ENCODE measurements around the gene NOS3.
"Not testable (repeated sequence)": the region's sequence is repeated elsewhere in the genome, so short reads cannot be mapped to it uniquely, and the experiment has no call there.

The NOS3 gene

DNA sequence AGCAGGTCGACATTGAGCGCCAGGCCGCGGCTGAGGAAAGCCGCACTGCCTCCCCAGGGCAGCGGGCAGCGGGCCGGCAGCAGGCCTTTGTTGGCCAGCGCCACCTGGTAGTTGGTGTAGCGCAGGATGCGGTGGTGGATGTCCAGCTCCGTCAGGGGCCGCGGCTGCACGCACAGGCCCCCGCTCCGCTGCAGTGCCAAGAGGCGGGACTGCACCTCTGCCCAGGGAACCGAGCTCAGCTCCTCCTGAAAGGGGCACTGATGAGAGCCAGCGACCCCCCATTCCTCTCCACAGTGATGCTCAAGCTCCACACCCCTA lies 28.3 kb downstream of the NOS3 start:
- no peak for DNase-seq

DNA sequence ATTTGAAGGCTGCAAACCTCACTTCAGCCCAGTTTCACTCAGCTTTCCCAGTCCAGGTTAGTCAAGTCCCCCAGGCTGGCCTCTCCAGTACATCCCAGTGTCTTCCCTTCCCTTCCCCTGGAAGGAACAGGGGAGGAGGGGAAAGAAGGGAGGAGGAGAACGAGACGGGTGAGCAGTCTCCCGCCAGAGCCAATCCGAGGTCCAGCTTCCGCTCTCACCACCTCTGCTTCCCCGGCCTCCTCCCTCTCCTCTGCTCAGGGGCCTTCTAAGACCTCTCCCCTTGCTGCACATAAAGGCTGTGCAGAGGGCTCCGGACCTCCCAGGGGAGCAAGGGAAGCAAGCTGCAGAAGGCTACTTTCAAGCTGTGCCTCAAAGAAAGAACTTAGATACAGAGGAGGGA lies 29.4 kb downstream of the NOS3 start:
- DNase-seq = no peak

DNA sequence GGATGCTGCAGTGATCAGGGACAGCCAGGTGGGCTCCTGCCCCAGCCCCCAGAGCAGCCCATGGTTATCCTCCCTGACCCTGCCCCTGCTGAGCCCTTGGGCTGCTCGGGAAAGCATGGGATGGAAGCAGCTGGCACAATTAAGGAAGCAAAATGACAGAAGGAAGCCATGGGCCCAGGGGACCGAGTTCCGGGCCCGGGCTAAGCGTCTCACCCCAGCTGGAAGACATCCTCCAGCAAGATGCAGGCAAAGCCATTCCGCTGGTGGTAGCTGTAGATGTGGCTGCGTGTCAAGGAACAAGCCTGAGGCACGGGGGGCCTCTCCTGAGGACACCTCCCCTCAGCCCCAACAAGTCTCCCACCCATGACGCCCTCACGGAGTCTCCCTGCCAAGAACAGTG lies 32.4 kb downstream of the NOS3 start:
- DNase-seq = no peak

GRCh38 chr7:151024435-151025056 lies 33.7 kb downstream of the NOS3 start, which contains the start of gene ATG9B:
ATG9B (minus strand) TSS chr7:151024494; CDS start chr7:151024423, 71 bp downstream.
- DNase-seq = no peak

- DNase-seq = no peak
These were observed 35.3 kb downstream of the NOS3 start for GRCh38 chr7:151025924-151026671.

- DNase-seq = not testable (repeated sequence)
These were observed 36.2 kb downstream of the NOS3 start for GRCh38 chr7:151026771-151027727.

GRCh38 chr7:151027728-151028130 lies 36.9 kb downstream of the NOS3 start:
- not testable (repeated sequence) for DNase-seq

- peak; percentile 99 for DNase-seq
These were observed 37.5 kb downstream of the NOS3 start, which contains the start of gene ABCB8 for GRCh38 chr7:151028131-151028947. ABCB8 (plus strand) TSS chr7:151028450; CDS start chr7:151028516, 66 bp downstream.

- DNase-seq = no peak
These were observed 38.2 kb downstream of the NOS3 start for GRCh38 chr7:151028948-151029501.

DNA sequence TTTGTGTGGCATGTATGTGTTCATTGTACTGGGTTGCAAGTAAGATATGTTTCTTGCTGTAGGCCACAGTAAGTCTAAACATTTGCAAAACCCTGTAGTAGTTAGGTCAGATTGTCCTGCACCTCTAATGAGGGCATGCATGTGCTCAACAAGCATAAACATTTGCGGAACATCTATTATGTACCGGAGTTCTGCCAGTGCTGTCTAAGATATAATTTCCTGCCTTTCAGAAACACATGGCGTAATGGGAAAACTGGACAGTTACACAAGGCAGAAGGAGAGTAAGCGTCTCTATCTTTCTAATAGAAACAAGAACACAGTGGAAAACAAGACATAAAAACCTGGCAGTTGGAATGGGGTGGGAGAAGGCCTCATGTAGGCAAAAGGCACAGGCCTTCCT lies 40.2 kb downstream of the NOS3 start:
- DNase-seq = no peak

DNA sequence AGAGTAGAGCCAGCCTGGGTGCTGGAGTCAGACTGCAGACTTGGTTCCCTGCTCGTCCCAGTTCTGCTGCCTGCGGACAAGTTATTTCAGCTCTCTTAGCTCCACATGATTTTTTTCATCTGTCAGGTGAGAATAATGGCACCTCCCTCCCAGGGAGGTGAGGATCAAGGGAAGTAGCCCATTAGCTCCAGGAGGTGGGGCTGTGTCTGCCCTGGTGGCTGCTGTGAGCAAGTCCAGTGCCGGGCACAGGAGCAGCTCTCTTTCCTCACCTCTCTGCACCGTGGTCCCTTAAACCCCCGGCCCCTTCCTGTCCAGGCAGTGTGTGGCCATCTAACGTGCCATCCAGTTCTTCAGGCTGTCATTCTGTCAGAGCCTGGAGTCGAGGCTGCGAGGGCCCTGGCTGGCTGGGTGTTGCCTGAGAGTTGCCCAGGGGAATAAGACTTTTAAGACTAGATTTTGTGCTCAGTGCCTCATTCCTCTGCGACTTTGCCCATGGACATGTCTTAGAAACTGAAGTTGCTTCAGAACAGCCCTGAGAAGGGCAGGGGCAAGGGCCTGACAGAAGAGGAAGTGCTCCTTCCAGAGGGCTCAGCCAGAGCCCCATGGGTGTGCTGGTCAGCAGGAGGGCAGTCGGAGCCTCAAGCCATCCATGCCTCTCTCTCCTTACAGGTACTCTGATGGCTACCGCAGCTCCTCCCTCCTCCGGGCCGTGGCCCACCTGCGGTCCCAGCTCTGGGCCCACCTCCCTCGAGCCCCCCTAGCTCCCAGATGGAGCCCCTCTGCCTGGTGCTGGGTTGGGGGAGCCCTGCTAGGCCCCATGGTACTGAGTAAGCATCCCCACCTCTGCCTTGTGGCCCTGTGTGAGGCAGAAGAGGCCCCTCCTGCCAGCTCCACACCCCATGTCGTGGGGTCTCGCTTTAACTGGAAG lies 42.4 kb downstream of the NOS3 start:
- no peak for DNase-seq

DNA sequence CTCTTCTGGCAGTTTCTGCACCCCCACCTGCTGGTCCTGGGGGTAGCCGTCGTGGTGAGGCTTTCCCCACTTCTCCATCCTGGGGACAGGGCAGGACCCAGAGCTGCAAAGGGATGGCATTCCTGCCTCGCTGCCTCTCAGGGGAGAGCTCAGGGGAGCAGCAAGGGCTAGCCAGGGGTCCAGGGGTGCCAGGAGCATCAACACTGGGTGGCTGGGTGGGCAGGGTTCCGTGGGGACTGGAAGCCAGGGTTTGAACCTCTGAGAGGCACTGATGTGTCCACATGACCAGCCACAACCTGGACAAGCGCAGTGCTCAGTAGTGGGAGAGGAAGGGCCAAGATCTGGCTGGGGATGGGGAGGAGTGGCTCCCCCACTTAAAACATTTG lies 43.0 kb downstream of the NOS3 start:
- DNase-seq = no peak

DNA sequence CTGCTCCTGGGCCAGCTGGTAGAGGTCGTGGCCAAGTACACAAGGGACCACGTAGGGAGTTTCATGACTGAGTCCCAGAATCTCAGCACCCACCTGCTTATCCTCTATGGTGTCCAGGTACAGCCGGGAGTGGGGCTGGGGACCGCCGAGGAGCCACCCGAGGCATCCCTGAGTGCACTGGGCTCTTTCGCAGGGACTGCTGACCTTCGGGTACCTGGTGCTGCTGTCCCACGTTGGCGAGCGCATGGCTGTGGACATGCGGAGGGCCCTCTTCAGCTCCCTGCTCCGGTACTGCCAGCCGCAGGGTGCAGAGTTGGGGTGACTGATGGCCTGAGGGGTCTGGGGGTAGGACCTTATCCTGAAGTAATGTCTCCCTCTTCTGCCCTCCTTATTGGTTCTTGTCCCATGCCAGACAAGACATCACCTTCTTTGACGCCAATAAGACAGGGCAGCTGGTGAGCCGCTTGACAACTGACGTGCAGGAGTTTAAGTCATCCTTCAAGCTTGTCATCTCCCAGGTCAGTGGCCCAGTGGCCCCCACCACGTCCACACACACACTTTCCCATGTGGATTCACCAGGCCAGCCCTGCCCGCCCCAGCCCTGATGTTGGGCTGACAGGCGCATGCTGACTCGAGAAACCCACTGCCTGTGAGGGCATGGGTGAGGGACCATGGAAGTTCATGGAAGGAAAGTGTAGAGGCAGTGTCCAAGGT lies 43.7 kb downstream of the NOS3 start:
- DNase-seq = no peak

DNA sequence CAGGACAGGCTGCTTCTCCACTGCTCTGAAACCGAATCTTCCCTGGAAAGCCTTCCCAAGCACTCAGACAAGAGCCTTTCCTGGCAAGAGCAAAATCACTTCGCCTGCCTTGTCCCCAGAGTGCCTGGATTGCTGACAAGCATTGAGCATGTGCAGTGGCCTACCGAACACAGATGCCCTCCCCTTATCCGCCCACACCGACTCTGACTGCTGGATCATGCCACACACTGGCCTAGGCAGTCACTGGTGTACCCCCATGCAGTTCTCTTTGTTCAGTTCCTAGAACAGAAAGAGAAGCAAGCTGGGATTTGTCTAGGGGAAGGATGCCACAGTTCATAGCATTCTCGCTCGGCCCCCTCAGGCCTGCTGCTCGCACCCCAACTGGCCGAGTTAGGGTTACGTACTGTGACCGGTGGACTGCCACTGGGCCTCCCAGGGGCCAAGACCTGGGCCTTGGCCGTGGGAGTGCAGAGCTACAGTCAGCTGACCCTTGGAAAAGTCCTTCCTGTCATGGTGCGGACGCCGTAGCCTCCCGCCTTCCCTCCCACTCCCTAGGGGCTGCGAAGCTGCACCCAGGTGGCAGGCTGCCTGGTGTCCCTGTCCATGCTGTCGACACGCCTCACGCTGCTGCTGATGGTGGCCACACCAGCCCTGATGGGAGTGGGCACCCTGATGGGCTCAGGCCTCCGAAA lies 44.4 kb downstream of the NOS3 start:
- no peak for DNase-seq

DNA sequence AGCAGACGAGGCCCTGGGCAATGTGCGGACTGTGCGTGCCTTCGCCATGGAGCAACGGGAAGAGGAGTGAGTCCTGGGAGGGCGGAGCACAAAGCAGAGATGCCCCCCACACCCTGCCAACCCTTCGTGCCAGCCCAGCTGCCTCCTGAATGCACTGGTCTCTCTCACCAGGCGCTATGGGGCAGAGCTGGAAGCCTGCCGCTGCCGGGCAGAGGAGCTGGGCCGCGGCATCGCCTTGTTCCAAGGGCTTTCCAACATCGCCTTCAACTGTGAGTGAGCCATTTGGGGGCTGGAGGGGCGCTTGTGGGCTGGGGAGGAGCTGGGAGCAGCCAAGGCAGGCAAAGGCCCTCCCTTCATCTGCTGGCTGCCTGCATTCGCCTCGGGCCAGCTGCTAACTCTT lies 45.1 kb downstream of the NOS3 start:
- DNase-seq = no peak

DNA sequence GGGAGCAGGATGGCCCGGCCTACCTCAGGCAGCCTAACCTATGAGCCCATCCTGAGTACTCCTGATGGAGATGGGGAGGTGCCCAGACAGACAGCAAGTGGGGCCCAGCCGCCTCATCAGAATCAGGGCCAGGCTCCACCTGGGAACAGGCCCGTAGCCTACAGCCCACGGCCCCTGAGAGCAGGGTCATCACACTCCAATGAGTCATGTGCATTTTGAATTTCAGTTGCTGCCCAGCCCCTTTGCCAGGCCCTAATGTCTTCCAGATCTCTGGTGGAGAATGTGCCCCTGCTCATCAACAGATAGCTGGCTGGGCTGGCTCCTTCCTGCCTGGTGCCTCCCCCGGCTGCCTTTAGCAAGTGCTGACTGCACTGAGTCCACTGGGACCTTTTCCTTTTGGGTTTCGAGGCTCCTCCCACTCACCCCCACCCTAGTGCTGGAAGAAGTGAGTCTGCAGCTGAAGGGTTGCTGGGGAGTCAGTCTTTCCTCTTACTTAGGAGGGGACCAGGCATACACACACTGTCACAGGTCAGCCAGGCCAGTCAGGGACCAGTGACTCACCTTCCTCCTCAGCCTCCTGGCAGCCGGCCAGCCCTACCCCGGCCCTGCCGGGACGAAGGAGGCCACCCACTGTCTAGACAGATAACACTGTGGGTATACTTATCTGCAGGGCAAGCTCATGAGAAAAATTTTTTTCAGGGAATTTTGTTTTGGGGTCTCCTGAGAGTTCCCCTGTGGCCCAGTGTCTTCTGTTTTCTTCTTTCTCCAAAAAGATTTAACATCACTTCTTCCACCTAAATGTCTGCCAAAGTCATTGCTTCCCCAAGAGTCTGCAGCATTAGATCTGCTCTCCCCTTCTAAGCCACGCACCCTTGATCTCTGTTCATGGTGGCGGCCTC lies 48.4 kb downstream of the NOS3 start:
- peak; percentile 88 for DNase-seq

GRCh38 chr7:151039850-151040548 lies 49.2 kb downstream of the NOS3 start:
- DNase-seq = no peak
